AG04450 (cell line): ENCODE measurements around the gene C11orf42. TPM values are rescaled to one million over a fixed set of nuclear protein-coding genes. Genes with fewer than 3 reads are reported as not detected.

Source experiments
- CTCF ChIA-PET: fragments of 300-600, 350-600 bp; formaldehyde crosslinking; extraction: SDS; loops from one replicate; lab custom pipeline; 2022; ENCODE audit warnings: antibody characterized with exemption, inconsistent platforms; lab: Charles Lee
- POLR2A ChIA-PET: fragments of 350-600 bp; formaldehyde crosslinking; extraction: SDS; loops from one replicate; lab custom pipeline; 2021; ENCODE audit warnings: antibody characterized with exemption, inconsistent platforms; lab: Yijun Ruan, JAX
- DNase-seq: peaks from one replicate; pipeline ENCODE4 v3.0.0-alpha.2; 2011; ENCODE audit warnings: low read depth, low spot score
- H3K27ac ChIP-seq: one replicate; pipeline ENCODE4 v1.5.1; 2012; ENCODE audit warnings: low read depth, low read length, control low read depth
- H3K27me3 ChIP-seq: one replicate; pipeline ENCODE4 v1.6.0; 2012; ENCODE audit warnings: low read length; ENCODE audit not compliant: control insufficient read depth, insufficient read depth
- H3K4me3 ChIP-seq: 2 replicates; pipeline ENCODE4 v1.5.1; 2011; ENCODE audit warnings: mild to moderate bottlenecking, low read depth, low read length, control low read depth
- H3K9me3 ChIP-seq: 2 replicates; pipeline ENCODE4 v1.5.1; 2012; ENCODE audit warnings: low read length; ENCODE audit not compliant: control insufficient read depth, insufficient read depth
- polyA plus RNA-seq: library from polyadenylated mRNA; depleted of rRNA; stranded (reverse); fragments of >200 nt; gene quantifications from 2 replicates; pipeline ENCODE4 v1.2.3, GENCODE V29; 2011
- TF ChIP-seq, protein P1 (sequence below): IDR thresholded peaks from 2 replicates; pipeline ENCODE4 v1.5.1; 2011; ENCODE audit warnings: low read depth, low read length, control low read depth, inconsistent platforms

Gene C11orf42
- polyA plus RNA-seq, 1 experiment = not detected

DNA sequence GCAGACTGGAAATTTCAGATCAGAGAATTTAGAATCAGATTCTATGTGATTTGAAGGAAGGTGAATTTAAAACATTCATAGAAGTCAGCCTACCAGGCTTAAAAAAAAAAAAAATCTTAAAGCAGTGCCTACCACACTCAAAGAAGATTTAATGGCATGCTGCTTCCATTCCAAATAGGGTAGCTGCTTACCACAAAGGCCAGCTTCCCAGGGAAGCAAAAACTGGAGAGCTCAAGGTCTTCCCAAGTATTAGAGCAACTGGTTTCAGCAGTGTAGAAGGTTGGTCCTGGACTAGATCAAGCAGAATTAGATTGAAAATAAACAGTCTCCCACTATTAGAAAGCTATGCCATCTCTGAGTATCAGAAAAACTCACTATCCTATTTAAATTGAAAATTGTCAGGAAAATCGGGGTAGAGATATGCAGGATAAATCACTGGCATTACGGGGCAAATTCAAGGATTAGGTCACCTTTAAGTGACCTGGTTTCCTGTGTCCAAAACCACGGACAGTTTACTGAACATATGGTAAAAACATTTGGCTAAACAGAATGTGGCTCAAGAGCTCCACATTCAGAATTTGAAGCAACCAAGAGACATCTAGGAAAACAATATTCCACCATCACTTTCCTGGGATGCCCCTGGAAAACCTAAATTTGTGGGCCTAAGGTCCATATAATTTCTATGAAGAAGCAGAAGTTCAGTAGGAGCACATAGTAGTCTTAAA lies 1.3 kb downstream of the C11orf42 start:
- CTCF ChIA-PET = interaction anchor here (2.1 kb wide), 1 partner anchor 156 kb away, joined by 7 read pairs; no protein-coding TSS in a partner anchor
- H3K9me3 ChIP-seq = no peaks in the 10 kb centered on the region
- POLR2A ChIA-PET = no interaction called here
- TF ChIP-seq, protein P1, sequence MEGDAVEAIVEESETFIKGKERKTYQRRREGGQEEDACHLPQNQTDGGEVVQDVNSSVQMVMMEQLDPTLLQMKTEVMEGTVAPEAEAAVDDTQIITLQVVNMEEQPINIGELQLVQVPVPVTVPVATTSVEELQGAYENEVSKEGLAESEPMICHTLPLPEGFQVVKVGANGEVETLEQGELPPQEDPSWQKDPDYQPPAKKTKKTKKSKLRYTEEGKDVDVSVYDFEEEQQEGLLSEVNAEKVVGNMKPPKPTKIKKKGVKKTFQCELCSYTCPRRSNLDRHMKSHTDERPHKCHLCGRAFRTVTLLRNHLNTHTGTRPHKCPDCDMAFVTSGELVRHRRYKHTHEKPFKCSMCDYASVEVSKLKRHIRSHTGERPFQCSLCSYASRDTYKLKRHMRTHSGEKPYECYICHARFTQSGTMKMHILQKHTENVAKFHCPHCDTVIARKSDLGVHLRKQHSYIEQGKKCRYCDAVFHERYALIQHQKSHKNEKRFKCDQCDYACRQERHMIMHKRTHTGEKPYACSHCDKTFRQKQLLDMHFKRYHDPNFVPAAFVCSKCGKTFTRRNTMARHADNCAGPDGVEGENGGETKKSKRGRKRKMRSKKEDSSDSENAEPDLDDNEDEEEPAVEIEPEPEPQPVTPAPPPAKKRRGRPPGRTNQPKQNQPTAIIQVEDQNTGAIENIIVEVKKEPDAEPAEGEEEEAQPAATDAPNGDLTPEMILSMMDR = no peak
- no peak overlapping the region for H3K27ac ChIP-seq
- no peak for DNase-seq
- H3K4me3 ChIP-seq = no peak overlapping the region
- no peaks in the 10 kb centered on the region for H3K27me3 ChIP-seq

DNA sequence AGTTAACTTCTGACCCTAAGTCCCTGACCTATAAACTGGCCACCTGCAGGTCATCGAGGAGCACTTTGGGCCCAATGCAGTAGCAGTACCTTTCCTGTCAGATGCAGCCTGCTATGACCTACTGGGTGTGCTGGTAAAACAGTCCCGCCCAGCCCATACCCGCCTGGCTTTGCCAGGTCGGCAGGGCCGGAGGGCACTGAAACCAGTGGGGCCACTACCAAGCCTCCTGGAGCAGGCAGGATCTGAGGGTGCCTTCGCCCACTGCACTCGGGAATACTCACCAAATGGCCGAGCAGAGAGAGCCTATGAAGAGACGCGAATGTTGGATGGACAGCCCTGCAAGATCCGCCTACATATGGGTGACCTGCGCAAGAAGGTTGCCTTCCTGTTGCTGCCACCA lies 4.4 kb downstream of the C11orf42 start:
- TF ChIP-seq, protein P1 = no peak
- ChIA-PET CTCF (no interaction called here), POLR2A (no interaction called here)
- H3K9me3 ChIP-seq = no peaks in the 10 kb centered on the region
- no peak overlapping the region for H3K27ac ChIP-seq
- H3K27me3 ChIP-seq = no peaks in the 10 kb centered on the region
- H3K4me3 ChIP-seq = no peak overlapping the region
- no peak for DNase-seq

- Histone ChIP-seq H3K9me3 (no peaks in the 10 kb centered on the region), H3K4me3 (no peak overlapping the region), H3K27me3 (no peaks in the 10 kb centered on the region), H3K27ac (no peak overlapping the region)
- DNase-seq = no peak
- ChIA-PET CTCF (no interaction called here), POLR2A (no interaction called here)
- TF ChIP-seq, protein P1 = no peak
Measured at GRCh38 chr11:6210274-6210955, 5.1 kb downstream of the C11orf42 start.

- Histone ChIP-seq H3K9me3 (no peaks in the 10 kb centered on the region), H3K27ac (no peak overlapping the region), H3K27me3 (no peaks in the 10 kb centered on the region), H3K4me3 (no peak overlapping the region)
- CTCF ChIA-PET = interaction anchor here (0.7 to 1.0 kb wide), 2 partner anchors 138 to 420 kb away, joined by 3 to 4 read pairs; no protein-coding TSS in a partner anchor
- POLR2A ChIA-PET = no interaction called here
- TF ChIP-seq, protein P1 = no peak
- DNase-seq = no peak
Measured at GRCh38 chr11:6214530-6214929, 9.2 kb downstream of the C11orf42 start.

GRCh38 chr11:6216501-6216900 lies 11.1 kb downstream of the C11orf42 start:
- no peaks in the 10 kb centered on the region for H3K27me3 ChIP-seq
- no peak for DNase-seq
- no peaks in the 10 kb centered on the region for H3K9me3 ChIP-seq
- no peak overlapping the region for H3K4me3 ChIP-seq
- ChIA-PET POLR2A (no interaction called here), CTCF (interaction anchor here (1.0 to 1.5 kb wide), 3 partner anchors 80 to 147 kb away, joined by 3 to 8 read pairs (median 5); no protein-coding TSS in a partner anchor)
- TF ChIP-seq, protein P1 = no peak
- no peak overlapping the region for H3K27ac ChIP-seq
